ENCODE measurements around the gene NUP188. TPM values are rescaled to one million over a fixed set of nuclear protein-coding genes. Genes with fewer than 3 reads are reported as not detected.
"Not testable (repeated sequence)": the region's sequence is repeated elsewhere in the genome, so short reads cannot be mapped to it uniquely, and the experiment has no call there.

The NUP188 gene
- total RNA-seq, 2 experiments from 2014 or later, result 121 to 124 TPM

DNA sequence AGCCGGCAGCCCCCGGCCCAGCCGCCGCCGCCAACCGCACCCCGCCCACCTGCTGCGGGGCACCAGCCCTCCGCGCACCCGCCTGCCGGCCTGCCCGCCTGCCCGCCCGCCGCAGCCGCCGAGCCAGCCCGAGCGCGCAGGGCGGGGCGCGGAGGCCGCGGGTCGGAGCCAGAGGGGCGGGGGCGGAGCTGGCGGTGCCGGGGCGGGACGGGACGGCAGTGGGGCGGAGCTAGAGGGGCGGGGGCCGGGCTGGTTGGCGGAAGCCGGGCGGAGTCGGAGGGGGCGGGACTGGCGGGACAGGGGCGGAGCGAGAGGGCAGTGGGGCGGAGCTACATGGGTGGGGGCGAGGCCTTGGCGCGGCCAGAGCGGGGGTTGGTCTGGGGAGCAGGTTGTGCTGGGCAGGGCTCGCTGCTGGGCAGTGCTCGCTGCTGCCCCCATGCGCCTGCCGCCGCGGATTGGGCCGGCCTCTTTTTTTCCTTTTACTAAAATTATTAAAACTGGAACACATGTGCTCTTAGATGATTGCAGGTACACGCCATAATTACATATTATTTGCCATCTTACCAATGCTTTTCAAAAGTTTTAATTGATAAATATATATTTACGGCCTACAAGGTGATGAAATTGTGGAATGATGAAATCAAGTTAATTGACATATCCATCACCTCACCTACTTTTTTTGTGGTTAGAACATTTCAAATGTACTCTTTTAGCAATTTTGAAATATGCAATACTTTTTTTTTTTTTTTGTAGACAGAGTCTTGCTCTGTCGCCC, 80.9 kb downstream of the NUP188 start, which contains the start of gene SH3GLB2:
SH3GLB2 (minus strand) TSS at position 140 of the 775 bp plus-strand sequence. CDS start 177 bp downstream, outside the sequence.
- H3K9me3 Mint-ChIP-seq, result no peaks in the 10 kb centered on the region
- H3K27me3 Mint-ChIP-seq, result no peaks in the 10 kb centered on the region
- H3K4me1 Mint-ChIP-seq (ENCODE audit: low read depth), result peaks cover 22% of the 10 kb centered on the region
- intact Hi-C loops (cut with micrococcal nuclease), result loop anchor here (1.0 to 2.0 kb wide), 6 partner anchors 8 to 476 kb away; partner anchors contain the start of genes DOLK, ENDOG, LRRC8A and MIGA2
- peak within 1 kb of the TSS; percentile 84 for H3K4me3 Mint-ChIP-seq
- CTCF ChIA-PET, result interaction anchor here (0.7 to 1.4 kb wide), 5 partner anchors 10 to 1430 kb away, joined by 3 to 7 read pairs (median 3); no protein-coding TSS in a partner anchor
- POLR2A ChIA-PET, result interaction anchor here (1.5 kb wide), 1 partner anchor 8 kb away, joined by 4 read pairs; the partner anchor contains the start of gene MIGA2
- DNase-seq, result peak; percentile 97
- H3K27ac Mint-ChIP-seq, result peak within 1 kb of the TSS; percentile 55
- no peaks in the 10 kb centered on the region for H3K36me3 Mint-ChIP-seq

DNA sequence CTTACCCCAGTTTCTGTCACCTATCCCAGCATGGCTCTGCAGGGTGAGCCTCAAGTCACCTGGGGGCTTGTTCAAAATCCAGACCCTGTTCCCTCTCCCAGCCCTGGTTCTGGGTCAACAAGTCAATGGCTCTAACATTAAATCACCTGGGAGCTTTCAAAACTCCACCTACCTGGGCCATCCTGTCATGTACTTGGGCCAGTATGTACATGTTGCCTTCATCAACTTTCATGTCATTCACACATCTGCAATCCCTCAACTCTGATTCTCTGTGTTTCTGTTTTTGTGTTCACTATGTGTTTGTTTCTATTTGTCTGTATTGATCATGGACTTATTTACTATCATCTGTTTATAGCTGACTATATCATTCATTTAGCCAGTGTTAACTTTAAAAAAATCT, 82.7 kb downstream of the NUP188 start:
- CTCF ChIA-PET, result interaction anchor here (1.1 to 2.2 kb wide), 3 partner anchors 51 to 479 kb away, joined by 3 to 5 read pairs (median 4); partner anchors contain the start of gene DOLPP1
- H3K4me1 Mint-ChIP-seq (ENCODE audit: low read depth), result peaks cover 19% of the 10 kb centered on the region
- no peaks in the 10 kb centered on the region for H3K9me3 Mint-ChIP-seq
- no peaks in the 10 kb centered on the region for H3K36me3 Mint-ChIP-seq
- no peaks in the 10 kb centered on the region for H3K27me3 Mint-ChIP-seq
- intact Hi-C loops (cut with micrococcal nuclease), result loop anchor here (10.0 kb wide), 1 partner anchor 755 kb away; the partner anchor contains the start of genes GOLGA2 and SWI5
- no peak overlapping the region for H3K4me3 Mint-ChIP-seq
- DNase-seq, result no peak
- POLR2A ChIA-PET, result no interaction called here
- peak overlapping the region; percentile 25 for H3K27ac Mint-ChIP-seq

DNA sequence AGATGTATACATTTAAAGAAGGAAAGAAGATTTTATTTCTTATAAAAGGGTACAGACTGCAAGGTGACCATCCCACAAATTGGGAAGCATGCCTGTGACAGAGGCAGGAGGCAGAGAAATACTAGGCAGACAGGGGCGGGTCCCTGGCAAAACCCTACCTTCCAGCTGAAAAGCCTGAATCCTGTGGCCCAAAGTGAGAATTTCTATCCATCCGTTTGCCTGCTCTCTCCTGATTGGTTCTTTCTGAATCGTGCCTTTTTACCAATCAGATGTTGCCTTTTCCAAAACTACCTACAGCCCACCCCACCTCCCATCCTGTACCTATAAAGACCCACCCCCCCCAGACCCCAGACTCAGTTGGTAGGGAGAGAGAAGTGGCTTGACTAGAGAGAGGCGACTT, 84.0 kb downstream of the NUP188 start:
- ChIA-PET CTCF (no interaction called here), POLR2A (interaction anchor here (0.7 kb wide), 1 partner anchor 481 kb away, joined by 3 read pairs; no protein-coding TSS in a partner anchor)
- DNase-seq, result no peak
- Mint-ChIP-seq H3K27ac (no peak overlapping the region), H3K36me3 (no peaks in the 10 kb centered on the region), H3K9me3 (no peaks in the 10 kb centered on the region), H3K4me3 (no peak overlapping the region), H3K4me1 (ENCODE audit: low read depth) (peaks cover 16% of the 10 kb centered on the region), H3K27me3 (no peaks in the 10 kb centered on the region)
- intact Hi-C loops (cut with micrococcal nuclease), result loop anchor here (10.0 kb wide), 1 partner anchor 757 kb away; the partner anchor contains the start of genes GOLGA2 and SWI5

DNA sequence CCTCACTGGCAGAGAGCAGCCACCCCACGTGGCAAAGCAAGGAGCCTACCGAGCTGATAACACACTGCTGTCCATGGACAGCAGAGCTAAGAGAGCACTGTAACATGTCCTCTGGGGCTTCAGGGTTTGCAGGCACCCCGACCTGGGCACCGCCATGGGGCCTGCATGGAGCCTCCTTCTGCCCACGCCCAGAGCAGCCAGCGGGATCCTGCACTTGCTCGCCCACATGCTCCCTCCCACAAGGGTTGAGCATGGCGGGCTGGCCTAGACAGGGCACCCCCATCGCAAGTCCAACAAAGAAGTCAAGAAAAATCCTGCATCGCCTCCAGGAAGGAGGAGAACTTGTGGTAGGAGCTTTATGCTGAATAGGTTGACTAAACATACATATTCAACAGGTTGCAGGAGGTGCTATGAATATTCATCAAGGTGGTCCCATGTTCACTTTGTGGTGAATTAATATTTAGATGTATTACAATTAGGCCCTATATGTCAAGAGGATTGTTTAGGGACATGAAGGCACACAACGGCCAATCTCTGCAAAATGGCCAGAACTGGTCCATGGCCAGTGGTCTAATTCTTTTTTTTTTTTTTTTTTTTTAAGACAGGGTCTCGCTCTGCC, 85.2 kb downstream of the NUP188 start:
- no peak overlapping the region for H3K27ac Mint-ChIP-seq
- POLR2A ChIA-PET, result no interaction called here
- no peak for DNase-seq
- intact Hi-C loops (cut with micrococcal nuclease), result loop anchor here (10.0 kb wide), 1 partner anchor 758 kb away; the partner anchor contains the start of genes GOLGA2 and SWI5
- H3K4me3 Mint-ChIP-seq, result no peak overlapping the region
- no peaks in the 10 kb centered on the region for H3K27me3 Mint-ChIP-seq
- CTCF ChIA-PET, result no interaction called here
- H3K9me3 Mint-ChIP-seq, result no peaks in the 10 kb centered on the region
- peaks cover 18% of the 10 kb centered on the region for H3K4me1 Mint-ChIP-seq (ENCODE audit: low read depth)
- H3K36me3 Mint-ChIP-seq, result no peaks in the 10 kb centered on the region

DNA sequence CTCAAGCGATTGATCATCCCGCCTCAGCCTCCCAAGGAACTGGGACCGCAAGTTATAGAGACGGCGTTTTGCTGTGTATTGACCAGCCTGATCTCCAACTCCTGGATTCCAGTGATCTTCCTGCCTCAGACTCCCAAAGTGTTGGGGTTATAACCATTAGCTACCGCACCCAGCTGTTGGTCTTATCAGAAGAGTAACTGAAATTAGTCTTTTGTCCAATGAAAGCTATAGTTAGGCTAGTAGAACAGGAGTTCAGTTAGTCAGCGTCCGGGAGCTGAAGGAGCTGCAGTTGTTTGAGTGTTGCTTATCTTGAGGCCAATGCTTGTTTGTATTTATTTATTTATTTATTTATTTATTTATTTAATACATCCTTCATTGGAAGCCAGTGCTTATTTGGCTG, 85.7 kb downstream of the NUP188 start:
- Mint-ChIP-seq H3K27me3 (no peaks in the 10 kb centered on the region), H3K4me1 (ENCODE audit: low read depth) (peaks cover 23% of the 10 kb centered on the region), H3K4me3 (no peak overlapping the region), H3K27ac (no peak overlapping the region), H3K9me3 (no peaks in the 10 kb centered on the region), H3K36me3 (no peaks in the 10 kb centered on the region)
- intact Hi-C loops (cut with micrococcal nuclease), result loop anchor here (10.0 kb wide), 1 partner anchor 758 kb away; the partner anchor contains the start of genes GOLGA2 and SWI5
- CTCF ChIA-PET, result no interaction called here
- DNase-seq, result no peak
- POLR2A ChIA-PET, result no interaction called here

DNA sequence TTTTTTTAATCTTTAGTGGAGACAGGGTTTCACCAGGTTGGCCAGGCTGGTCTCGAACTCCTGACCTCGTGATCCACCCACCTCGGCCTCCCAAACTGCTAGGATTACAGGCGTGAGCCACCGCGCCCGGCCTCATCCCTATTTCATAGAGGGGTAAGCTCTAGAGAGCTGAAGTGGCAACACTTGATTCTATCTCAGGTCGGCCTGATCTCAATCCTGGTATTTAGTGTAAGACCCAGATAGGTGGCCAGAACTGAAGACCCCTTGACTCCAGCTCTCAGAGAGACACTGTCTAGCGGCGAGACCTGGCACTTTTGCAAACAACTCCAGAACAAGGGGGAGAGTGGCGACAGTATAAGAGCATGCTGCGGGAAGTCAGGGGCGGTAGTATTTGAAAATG, 88.3 kb downstream of the NUP188 start:
- not testable (repeated sequence) for DNase-seq, H3K36me3 Mint-ChIP-seq, H3K27me3 Mint-ChIP-seq, H3K9me3 Mint-ChIP-seq
- ChIA-PET POLR2A (interaction anchor here (1.0 to 1.4 kb wide), 4 partner anchors 8 to 486 kb away, joined by 3 to 4 read pairs (median 4); partner anchors contain the start of genes CRAT, PTPA, SH3GLB2 and ZDHHC12), CTCF (interaction anchor here (1.0 kb wide), 1 partner anchor 107 kb away, joined by 3 read pairs; no protein-coding TSS in a partner anchor)
- intact Hi-C loops (cut with micrococcal nuclease), result loop anchor here (1.0 to 10.0 kb wide), 6 partner anchors 8 to 761 kb away; partner anchors contain the start of genes CRAT, DOLPP1, GOLGA2 and KYAT1
- H3K27ac Mint-ChIP-seq, result peak overlapping the region; percentile 19
- peak overlapping the region; percentile 98 for H3K4me3 Mint-ChIP-seq
- H3K4me1 Mint-ChIP-seq (ENCODE audit: low read depth), result peaks cover 26% of the 10 kb centered on the region

DNA sequence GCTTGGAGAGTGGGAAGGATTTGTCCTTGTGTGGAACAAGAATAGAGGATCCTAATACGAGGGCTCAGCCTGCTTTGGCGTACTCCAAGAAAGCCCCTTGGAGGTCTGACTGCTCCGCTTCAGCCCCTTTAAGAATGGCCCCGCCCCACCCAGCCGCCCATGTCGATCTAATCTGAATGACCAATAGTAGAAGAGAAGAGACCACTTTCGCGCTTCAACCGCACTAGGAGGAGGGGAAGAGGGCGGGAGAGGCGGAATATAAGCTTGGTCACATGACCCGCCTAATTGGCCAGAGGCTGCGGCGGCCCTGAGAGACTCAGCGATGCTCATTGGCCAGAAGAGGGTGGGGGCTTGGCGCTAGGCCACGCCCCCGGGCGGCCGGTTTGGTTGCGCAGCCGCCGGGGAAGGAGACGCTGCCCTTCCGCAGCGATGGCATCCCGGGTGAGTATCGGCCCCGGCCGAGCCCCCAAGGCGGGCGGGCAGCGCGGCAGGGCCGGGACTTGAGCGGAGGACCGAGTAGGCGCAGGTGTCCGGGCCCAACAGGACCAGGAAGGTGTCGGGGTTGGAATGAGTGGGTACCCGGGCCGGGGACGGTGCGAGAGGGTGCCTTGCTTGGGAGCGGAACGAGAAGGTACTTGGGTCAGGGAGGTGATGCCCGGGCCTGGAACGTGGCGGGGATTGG, 88.9 kb downstream of the NUP188 start, which contains the start of gene MIGA2:
MIGA2 (plus strand) TSS at position 386 of the 682 bp plus-strand sequence. CDS start 3,969 bp downstream, outside the sequence.
- Mint-ChIP-seq H3K9me3 (no peaks in the 10 kb centered on the region), H3K27me3 (no peaks in the 10 kb centered on the region), H3K36me3 (no peaks in the 10 kb centered on the region), H3K27ac (peak within 1 kb of the TSS; percentile 19), H3K4me1 (ENCODE audit: low read depth) (peaks cover 26% of the 10 kb centered on the region), H3K4me3 (peak within 1 kb of the TSS; percentile 98)
- peak; percentile 97 for DNase-seq
- intact Hi-C loops (cut with micrococcal nuclease), result loop anchor here (1.0 to 10.0 kb wide), 6 partner anchors 8 to 762 kb away; partner anchors contain the start of genes CRAT, DOLPP1, GOLGA2 and KYAT1
- ChIA-PET CTCF (interaction anchor here (1.0 kb wide), 1 partner anchor 107 kb away, joined by 3 read pairs; no protein-coding TSS in a partner anchor), POLR2A (interaction anchor here (1.0 to 1.4 kb wide), 4 partner anchors 9 to 486 kb away, joined by 3 to 4 read pairs (median 4); partner anchors contain the start of genes CRAT, PTPA, SH3GLB2 and ZDHHC12)

DNA sequence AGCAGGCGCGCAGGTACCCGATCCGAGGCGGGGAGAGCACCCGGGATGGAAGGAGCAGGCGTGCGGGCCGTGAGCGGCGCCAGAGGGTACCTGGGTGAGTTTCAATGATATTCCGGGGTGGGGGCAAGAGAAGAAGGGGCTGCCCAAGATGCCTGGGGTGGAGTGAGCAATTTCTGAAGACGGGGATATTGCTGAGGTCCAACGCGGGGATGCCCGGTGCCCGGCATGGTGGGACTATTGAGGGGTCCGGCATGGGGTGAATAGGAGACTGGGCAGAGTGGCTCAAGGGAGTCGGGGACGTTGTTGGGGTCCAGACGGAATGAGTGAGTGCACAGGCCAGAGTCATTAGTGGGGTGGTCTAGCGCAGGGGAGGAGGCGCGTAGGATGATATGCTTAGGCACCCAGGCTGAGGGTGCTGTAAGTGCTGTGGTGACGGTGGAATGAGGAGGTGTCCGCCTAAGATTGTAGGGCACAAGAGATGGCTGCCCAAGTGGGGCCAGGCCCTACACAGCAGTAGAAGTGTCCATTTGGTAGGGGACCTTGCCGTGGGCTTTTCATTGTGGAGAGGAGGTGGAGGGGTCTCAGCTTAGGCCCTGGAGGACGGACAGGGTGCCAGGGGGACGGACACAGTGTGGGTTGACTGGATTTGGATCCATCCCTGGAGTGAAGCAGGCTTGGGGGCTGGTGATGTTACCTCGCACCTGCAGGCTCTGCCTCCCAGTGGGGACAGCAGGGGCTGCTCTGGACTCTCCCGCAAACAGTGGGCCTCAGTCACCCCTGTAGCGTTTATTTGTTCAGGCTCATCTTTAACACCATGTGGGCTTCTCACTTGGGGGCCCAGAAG, 89.6 kb downstream of the NUP188 start:
- peak; percentile 13 for DNase-seq
- H3K27ac Mint-ChIP-seq, result peak overlapping the region; percentile 19
- H3K4me1 Mint-ChIP-seq (ENCODE audit: low read depth), result peaks cover 26% of the 10 kb centered on the region
- H3K27me3 Mint-ChIP-seq, result no peaks in the 10 kb centered on the region
- POLR2A ChIA-PET, result interaction anchor here (0.6 to 1.4 kb wide), 4 partner anchors 10 to 487 kb away, joined by 3 to 4 read pairs (median 4); partner anchors contain the start of genes CRAT, PTPA and SH3GLB2
- CTCF ChIA-PET, result interaction anchor here (1.0 kb wide), 1 partner anchor 106 kb away, joined by 3 read pairs; no protein-coding TSS in a partner anchor
- H3K9me3 Mint-ChIP-seq, result no peaks in the 10 kb centered on the region
- intact Hi-C loops (cut with micrococcal nuclease), result loop anchor here (1.0 to 10.0 kb wide), 6 partner anchors 9 to 762 kb away; partner anchors contain the start of genes CRAT, DOLPP1, GOLGA2 and KYAT1
- H3K4me3 Mint-ChIP-seq, result peak overlapping the region; percentile 98
- no peaks in the 10 kb centered on the region for H3K36me3 Mint-ChIP-seq

DNA sequence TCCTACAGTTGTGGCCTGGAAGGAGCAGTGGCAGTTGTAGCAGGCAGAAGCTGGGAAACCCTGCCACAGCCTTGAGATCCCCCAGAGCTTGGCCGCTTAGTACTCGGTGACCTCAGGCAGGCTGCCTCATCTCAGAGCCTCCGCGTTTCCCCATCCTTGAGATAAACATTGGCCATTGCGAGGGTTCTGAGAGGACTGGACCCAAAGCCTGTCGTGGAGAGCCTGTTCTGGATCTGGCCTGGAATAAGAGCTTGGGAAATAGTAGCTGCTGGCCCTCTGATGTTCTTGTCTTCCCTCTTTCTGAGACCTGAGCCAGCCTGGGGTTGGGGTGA, 90.2 kb downstream of the NUP188 start:
- POLR2A ChIA-PET, result interaction anchor here (0.6 kb wide), 1 partner anchor 361 kb away, joined by 4 read pairs; no protein-coding TSS in a partner anchor
- H3K27me3 Mint-ChIP-seq, result no peaks in the 10 kb centered on the region
- peak overlapping the region; percentile 98 for H3K4me3 Mint-ChIP-seq
- no peak overlapping the region for H3K27ac Mint-ChIP-seq
- DNase-seq, result no peak
- H3K9me3 Mint-ChIP-seq, result no peaks in the 10 kb centered on the region
- CTCF ChIA-PET, result interaction anchor here (2.2 kb wide), 1 partner anchor 10 kb away, joined by 7 read pairs; the partner anchor contains the start of gene SH3GLB2
- H3K4me1 Mint-ChIP-seq (ENCODE audit: low read depth), result peaks cover 26% of the 10 kb centered on the region
- intact Hi-C loops (cut with micrococcal nuclease), result loop anchor here (2.0 to 10.0 kb wide), 4 partner anchors 73 to 763 kb away; partner anchors contain the start of genes CRAT, GOLGA2, KYAT1 and NTMT1
- H3K36me3 Mint-ChIP-seq, result peaks cover 3% of the 10 kb centered on the region

Measured in activated CD4-positive, alpha-beta memory T cell treated with anti-CD3 and anti-CD28 coated beads for 36 hours (primary cell).